HG02870 (cell line): ENCODE results near the gene PPP1R12B.
"Not testable (repeated sequence)": the region's sequence is repeated elsewhere in the genome, so short reads cannot be mapped to it uniquely, and the experiment has no call there.

Experiments used
- ATAC-seq: cut with Tn5 transposase; IDR thresholded peaks from one replicate; pipeline ENCODE4 v1.9.1; 2021; ENCODE audit warnings: mild to moderate bottlenecking, moderate library complexity; ENCODE audit not compliant: unreplicated experiment

The PPP1R12B gene

DNA sequence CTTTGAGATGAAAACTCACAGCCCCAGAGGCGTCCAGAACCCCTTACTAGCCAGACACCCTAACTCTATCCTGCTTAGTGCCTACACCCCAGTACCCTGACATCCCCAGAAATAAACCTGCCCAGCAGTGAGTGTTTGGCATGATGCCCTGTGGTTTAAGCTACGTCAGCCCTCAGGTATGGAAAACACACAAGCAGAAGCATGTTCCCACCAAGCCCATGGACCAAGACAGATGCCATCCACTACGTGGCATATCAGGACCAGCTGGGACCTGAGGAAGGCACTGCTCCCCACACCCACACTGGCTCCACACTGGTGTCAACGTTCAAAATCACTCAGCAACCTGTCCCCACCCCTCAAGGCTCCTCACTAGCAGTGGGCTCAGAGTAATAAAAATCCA lies 245.3 kb downstream of the PPP1R12B start:
- ATAC-seq = no peak

DNA sequence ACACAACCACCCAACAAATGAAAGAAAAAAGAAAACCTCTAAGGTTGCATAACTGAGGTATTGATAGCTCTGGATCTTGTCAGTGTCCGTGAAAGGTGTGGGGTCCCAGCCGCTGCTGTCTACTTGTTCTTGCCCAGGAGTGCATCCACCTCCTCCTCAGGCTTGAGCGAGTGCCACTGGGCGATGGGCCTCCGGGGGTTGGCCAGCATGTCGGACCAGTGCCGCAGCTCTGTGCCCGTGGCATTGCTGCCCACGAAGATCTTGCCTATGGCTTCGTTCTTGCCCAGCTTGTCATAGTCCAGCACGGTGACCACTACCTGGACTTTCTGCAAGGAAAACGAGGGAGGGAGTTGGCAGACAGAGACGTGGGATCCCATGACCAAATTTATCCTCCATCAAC lies 248.1 kb downstream of the PPP1R12B start:
- no peak for ATAC-seq

DNA sequence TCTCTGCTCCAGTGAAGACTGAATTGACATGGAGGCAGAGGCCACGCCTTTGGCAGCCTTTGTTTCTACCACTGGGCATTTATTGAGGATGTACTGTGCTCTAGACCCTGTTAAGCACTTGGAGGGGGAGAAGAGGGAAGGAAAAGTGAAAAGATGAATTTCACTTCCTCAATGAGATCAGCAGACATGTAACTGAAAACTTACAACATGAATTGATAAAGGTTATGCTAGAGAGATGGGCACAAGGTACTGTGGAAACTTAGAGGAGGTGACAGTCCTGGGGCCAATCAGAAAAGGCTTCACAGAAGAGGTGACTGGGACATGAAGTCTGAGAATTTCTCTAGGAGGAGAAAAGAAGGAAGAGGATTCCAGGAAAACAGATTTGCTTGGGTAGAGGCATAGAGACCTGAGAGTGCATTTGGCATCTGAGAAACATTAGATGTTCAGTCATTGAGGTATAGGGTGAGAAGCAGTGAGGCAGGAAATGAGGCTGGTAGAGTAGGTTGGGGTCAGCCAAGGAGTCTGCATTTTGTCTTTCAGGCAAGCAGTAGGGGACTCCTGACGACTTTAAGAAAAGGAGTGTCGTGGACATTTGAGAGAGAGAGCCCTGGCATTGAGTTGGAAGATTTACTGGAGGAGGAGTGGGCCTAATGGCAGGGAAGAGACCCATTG lies 248.7 kb downstream of the PPP1R12B start:
- ATAC-seq = no peak

DNA sequence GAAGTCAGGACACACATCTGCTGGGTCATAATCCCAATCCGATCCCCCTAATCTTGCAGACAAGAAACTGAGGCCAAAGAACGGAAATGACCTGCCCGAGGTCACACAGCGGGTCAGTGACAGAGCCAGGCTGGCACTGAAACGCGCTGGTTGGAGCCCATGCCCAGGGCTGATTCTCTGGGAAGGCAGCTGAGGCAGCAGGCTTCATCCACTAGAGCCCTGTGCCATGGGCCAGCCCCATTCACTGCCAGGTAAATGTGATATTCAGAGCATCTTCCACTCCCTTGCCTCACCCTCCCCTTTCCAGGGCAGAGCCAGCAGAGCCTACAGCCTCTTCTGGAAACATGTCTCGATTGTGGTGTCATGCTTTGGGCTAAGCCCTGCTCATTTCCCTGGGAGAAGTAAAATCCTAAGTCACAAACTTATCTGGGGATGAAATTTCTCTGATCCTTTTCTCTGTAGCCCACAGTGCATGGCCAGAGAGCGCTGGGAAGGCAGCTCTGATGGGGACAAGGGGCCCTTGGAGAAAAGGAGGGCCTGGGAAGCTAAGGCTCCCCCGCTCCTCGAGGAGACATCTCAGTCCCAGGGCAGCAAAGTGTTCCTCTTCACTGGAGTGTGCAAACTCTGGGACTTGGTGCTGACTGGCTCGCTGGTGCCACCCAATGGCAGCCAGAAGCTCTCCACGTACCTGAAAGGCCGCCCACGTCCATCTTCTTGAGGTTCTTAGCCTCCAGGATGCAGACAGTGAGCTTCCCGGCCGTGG lies 251.4 kb downstream of the PPP1R12B start:
- ATAC-seq = no peak

DNA sequence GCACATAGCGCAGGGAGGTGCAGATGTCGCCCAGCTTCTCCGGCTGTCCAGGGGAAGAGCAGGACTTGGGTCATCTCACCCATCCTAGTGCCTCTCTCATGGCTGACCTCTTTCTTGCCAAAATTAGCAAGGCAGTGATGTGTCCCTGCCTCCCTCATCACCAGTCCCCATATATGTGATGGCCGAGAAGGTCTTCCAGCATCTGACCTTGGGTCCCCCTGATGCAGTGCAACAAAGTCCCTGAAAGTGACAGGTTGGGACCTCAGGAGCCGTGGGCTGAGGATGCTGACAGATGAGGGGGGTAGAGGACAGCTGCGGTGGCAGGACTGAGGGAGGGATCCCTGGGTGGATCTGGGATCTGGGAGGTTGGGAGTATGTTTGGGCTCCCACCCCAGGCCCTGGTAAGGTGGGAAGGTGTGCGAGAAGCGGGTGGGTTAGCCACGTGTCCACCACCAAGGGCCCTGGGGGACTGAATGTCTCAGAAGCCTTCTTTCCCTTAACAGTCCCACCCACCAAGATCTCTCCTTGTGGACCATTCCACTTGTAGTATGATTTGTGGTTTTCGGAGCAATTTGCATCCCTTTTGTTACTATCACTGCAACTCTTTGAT lies 252.0 kb downstream of the PPP1R12B start:
- ATAC-seq = no peak

DNA sequence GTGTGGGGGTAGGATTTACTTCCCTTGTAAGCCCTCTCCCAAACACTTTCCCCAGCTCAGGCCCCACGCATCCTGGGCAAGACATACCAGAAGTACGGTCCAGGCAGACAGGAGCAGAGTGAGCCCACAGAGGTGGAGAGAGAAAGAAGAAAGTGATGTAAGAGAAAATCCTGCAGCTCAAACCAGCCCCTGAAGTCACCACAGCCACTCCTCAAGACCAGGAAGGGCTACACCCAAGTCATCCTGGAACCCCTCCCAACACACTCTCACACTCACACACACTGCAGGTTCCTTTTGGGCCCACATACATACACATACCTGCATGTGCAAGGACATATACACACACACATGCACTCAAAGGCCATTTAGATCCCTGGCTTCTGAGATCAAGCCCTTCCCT lies 254.9 kb downstream of the PPP1R12B start:
- no peak for ATAC-seq

DNA sequence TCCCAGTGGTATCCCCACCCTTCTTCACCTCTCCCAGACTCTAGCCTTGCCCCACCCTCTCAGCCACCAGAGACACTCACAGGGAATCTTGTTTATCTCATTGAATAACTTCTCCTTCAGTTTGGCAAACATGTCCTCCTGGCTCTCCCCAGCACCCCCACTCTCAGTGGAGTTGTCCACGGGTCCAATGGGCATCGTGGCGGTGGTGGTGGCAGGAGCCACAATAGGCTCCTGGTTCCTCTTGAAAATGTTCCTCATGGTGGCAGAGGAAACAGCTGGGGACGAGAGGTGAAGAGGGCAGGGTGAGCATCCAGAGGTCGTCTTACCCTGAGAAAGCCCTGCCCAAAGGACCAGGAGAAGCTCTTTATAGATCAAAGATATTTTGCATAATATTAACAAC lies 257.0 kb downstream of the PPP1R12B start:
- no peak for ATAC-seq

DNA sequence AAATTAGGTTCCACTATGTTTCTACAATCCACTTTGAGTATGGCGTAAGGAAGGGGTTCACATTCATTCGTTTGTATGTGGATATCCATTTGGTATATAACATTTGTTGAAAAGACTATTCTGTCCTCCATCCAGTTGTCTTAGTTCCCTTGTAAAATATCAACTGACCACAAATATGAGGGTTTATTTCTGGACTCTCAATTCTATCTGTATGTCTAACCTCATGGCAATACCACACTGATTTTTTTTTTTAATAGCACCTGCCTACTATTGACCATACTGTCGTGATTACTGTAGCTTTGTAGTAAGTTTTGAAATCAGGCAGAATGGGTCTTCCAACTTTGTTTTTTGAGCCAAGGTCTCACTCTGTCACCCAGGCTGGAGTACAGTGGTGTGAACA lies 263.5 kb downstream of the PPP1R12B start:
- not testable (repeated sequence) for ATAC-seq

DNA sequence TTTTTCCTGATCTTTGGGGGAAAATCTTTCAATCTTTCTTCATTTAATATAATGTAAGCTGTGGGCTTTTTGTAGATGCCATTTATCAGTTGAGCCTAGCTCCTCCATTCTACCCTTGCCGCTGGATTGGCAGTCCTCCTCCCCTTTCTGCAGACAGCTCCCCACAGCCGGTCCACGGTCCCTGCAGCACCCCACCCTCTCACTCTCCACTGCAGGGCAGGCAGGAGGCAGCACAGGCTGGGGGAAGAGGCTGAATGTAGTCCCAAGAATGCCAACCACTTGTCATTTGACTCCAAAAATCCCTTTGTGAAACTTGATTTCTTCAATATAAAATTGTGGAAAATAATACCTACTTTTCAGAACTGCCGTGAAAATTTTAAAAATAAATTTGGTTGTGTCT lies 265.1 kb downstream of the PPP1R12B start:
- no peak for ATAC-seq

DNA sequence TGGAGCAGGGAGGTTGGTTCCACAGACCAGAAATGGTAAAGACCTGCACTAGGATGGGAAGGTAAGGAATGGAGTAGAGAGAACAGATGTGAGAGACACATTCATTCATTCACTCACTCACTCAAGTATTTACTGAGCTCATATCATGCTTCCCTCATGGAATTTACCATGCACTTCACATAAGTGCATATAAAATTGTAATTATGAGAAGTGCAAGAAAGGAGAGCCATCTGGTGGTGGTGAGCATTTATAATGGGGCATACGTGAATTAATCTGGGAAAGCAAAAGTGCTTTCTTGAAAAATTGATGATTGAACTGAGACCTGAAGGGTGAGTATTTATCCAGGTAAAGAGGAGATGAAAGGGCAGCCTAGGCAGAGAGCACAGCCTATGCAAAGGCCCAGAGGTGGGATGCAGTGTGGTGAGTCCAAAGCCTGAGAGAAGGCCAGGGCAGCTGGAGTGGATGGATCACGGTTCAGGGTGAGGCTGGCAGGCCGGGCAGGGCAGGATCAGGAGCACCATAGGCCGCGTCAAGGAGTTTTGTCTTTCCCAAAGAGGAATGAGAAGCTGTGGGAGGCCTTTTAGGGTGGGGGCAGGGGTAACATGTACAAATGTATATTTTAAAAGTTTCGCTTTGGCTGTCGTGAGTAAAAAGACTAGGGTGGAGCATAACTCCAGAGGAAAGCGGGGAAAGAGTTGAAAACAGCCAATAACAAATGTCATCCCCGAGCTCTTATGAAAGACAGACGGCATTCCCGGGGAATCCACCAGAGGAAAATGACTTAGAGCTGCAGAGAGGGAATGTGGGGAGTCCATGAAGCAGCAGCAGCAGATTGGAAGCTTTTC lies 266.1 kb downstream of the PPP1R12B start:
- ATAC-seq = not testable (repeated sequence)

DNA sequence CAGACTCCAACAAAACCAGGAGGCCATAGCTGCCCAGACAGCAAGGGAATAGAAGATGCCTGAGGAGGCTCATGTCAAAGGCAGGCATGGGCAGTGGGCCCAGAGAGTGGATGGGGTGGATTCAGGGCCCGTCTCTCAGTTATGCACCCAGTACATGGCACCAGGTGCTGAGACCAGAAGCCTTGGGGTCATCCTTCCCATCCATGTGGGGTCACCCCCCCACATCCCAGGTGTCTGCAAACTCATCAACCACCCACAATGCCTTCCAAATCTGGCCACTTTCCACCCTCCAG lies 266.7 kb downstream of the PPP1R12B start:
- not testable (repeated sequence) for ATAC-seq

DNA sequence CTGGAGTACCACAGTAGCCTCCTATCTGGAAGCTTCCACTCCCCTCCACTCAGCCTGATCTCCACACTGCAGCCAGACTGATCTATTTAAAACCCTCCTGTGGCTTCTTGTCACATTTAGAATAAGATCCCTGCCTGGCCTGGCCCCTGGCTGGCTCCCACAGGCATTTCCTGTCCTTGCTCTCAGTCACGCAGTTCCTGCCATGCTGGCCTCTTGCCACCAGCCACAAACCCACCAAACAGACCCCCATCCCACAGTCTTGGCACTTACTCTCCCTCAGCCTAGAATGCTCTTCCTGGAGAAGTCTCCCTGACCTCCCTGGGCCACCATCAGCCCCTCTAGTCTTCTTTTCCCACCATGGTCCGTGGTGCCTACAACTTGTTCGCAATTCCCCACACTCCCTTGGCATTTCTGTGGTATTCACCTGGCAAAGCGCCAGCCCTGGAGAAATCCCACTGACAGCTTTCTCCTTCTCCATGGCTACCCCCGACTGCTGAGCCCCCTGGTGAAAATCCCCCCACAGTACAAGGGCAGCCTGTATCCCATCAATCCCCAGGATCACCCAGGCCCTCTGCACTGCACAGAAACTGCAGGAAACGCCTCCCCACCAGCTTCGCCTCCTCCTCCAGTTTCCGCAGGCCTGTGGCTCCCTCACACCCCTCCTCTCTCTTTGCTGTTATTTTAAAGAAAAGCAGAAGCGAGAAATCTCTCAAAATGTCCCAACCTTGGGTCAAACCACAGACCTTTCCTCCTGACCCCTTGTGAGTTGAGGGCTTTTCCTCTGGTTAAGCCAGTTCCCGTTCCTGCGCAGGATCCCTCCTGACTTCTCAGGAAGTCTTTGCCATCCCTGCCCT lies 267.2 kb downstream of the PPP1R12B start:
- peak; percentile 72 for ATAC-seq

DNA sequence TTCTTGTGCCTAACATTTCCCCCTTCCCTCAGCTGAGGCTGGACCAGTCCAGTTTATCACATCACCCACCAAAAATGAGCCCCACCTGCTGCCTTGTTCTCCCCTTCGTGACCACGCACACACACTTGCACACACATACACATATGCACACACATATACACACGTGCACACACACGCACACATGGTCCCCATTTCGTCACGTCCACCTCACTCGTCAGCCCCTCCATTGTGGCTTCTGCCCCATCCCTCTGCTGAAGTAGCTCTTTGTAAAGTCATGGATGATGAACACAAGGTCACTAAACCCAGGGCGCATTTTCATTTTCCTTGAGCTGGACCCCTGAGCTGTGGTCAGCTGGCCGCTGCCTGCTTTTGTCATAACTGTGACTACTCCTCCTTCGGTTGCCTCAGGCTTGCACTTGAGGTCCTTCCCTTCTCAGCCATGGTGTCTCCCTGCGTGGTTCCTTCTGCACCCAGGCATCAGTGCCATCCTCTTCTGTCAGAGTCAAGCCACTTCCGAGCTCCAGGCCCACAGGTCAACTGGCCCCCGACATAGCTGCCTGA lies 267.9 kb downstream of the PPP1R12B start:
- ATAC-seq = peak; percentile 19

DNA sequence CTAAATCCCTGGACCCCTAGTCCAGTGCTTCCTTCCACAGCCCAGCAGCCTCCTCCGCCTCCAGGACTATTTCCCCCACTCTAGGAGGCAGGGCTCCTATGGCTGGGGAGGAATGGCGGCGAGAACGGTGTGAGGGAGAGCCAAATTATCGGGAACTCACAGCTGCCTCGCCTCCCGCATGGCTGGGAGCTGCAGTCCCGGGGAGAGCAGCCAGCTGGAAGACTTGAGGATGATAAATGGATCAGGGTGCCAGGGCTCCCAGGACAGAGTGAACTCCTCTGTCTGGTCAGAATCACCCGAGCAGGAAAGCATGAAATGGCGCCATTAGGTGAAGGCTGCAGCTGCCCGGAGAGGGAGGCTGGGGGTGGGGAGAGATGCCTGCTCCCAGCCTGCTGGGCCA lies 270.5 kb downstream of the PPP1R12B start:
- not testable (repeated sequence) for ATAC-seq

DNA sequence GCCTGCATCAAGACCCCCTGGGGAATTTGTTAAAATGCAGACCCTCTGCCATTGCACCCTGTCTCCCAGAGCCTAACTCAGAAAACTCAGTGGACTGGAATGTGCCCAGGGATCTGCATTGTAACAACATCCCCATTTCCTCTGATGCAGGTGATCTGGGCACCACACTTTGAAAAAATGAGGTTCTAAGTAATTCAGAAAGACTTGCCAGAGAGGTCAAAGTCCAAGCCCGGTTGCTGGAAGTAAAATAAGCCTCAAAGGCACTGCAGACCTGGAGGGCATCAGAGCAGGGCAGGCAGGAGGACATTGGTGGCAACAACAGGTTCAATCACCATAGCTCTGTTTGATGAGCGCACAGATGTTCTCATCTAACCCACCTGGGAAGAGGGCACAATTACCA lies 271.0 kb downstream of the PPP1R12B start:
- no peak for ATAC-seq

DNA sequence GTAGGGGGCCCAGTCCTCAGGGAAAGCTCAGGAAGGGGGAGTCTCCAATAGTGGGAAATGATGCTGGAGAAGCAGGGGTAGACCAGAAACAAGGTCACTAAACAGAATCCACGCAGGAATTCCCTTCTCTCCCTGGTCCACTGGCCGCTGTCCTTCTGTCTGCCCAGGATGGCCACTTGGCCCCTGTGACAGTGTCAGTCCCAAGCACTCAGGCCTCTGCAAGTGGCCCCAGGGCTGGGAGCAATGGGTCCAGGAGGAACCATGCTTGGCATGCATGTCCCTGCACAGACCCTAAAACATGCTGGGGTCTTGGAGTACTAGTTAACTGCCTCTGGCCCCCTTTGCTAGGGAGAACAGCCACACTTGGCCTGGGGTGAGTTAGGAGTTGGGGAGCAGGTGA lies 271.5 kb downstream of the PPP1R12B start:
- ATAC-seq = not testable (repeated sequence)

DNA sequence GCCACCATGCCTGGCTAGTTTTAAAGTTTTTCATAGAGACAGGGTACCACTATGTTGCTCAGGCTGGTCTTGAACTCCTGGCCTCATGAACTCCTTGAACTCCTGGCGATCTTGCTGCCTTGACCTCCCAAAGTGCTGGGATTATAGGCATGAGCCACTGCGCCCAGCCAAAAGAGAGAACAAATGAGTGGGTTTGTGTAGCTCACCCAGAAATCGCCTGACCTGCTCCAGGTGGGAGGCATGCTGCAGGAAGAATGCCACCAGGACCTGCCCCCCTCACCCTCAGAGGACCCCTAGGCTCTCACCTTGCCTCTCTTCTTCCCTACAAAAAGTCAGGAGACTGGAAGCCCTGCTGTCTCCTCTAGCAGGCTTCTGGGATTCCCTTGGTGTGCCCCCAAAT lies 272.9 kb downstream of the PPP1R12B start:
- ATAC-seq = no peak

DNA sequence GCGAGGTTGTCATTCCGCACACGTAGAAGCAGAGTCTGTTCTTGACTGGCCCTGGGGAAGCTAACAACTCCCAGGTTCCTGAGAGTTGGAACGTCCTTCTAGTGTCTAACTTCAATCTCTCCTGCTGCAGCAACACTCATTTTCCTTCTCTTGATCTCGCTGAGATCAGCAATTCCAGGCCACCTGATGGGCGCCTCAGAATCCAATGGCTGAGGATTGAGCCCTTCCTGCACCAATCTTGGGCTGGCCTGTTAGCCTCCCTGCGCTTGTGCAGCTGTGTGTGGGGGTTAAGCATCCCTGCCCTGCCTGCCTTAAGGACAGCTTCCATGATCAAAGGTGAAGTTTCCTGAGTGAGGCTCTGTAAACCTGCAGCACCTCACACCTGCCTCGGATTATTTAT lies 273.9 kb downstream of the PPP1R12B start:
- ATAC-seq = no peak

DNA sequence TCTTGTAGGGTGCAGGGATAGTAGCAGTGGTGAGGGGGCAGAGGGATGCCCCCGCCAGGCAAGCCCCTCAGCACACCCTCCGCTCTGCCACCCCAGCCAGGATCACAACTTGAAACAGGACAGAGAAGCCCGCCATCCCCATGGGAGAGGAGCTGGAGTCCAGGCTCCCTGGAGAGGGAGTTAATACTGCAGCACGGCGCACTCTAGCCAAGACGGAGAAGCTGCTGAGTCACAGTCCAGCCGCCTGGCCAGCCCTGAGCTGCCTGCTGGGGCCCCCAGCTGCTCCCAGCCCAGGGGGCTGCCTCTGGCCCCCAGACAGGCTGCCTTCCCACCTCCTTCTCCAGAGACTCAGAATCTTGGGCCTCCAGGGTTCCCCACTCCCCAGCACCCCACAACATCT lies 274.6 kb downstream of the PPP1R12B start:
- ATAC-seq = no peak

DNA sequence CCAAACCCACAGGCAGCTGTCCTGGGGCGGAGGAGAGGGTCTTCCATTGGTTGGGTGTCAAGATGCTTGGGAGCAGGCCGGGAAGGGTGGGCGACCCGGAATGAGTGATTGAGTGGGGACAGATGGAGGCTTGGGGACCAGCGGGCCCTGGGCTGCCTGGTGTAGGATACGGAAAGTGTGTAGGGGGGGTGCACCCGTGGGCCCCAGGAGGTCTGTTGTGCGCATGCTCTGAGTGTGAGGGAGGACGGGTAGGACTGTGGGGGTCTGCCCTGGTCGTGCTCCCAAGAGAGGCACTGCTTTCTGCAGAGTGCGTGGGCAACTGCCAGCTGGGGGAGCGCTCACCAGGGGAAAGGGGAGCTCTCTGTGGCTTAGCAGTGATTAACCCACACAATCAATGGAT lies 275.0 kb downstream of the PPP1R12B start:
- ATAC-seq = not testable (repeated sequence)
